K562 (cell line): ENCODE results near the gene ZMYND8. TPM values are rescaled to one million over a fixed set of nuclear protein-coding genes. Genes with fewer than 3 reads are reported as not detected.

Experiments
- ATF7 ChIP-seq: fragments of 450-650 bp; IDR thresholded peaks from 2 replicates; pipeline ENCODE4 v1.7.1; 2014; ENCODE audit warnings: mild to moderate bottlenecking, moderate library complexity
- BRCA1 ChIP-seq, 2 experiments: fragments of 450-650 bp in 1 of 2; sonication (generic) in 1 of 2; formaldehyde crosslinking in 1 of 2; IDR thresholded peaks; 2 replicates each; pipeline versions ENCODE4 v1.5.0 to v1.6.1; 2017 to 2020; ENCODE audit warnings: mild to moderate bottlenecking in 1 of 2, missing genetic modification reagents in 1 of 2
- CHD1 ChIP-seq: fragments of 200-600 bp; sonication (generic); IDR thresholded peaks from one replicate; pipeline ENCODE4 v1.6.1; 2012; ENCODE audit warnings: mild to moderate bottlenecking, moderate library complexity, low read length, inconsistent platforms
- EHMT2 ChIP-seq: fragments of 450-650 bp; IDR thresholded peaks from 2 replicates; pipeline ENCODE4 v1.6.1; 2018; ENCODE audit warnings: antibody characterized with exemption
- ETS1 ChIP-seq: conservative IDR thresholded peaks from 2 replicates; pipeline ENCODE4 v1.6.1; 2011; ENCODE audit warnings: low read depth, mild to moderate bottlenecking, low read length; ENCODE audit not compliant: control insufficient read depth
- HDGF ChIP-seq: fragments of 450-650 bp; IDR thresholded peaks from 2 replicates; pipeline ENCODE4 v1.6.1; 2016
- MYC ChIP-seq, 2 experiments: fragments of 250-450 bp in 1 of 2; sonication (Bioruptor Pico) in 1 of 2; IDR thresholded peaks; 2 replicates each; pipeline versions ENCODE4 v1.5.1 to v1.6.1; 2012 to 2021; ENCODE audit warnings: low read depth in 2 of 2, borderline replicate concordance in 1 of 2, improper control_type of control experiment in 1 of 2, low read length in 1 of 2, mild to moderate bottlenecking in 1 of 2, moderate library complexity in 1 of 2
- ZNF124 ChIP-seq: sonication (generic); formaldehyde crosslinking; IDR thresholded peaks from 2 replicates; pipeline ENCODE4 v1.8.1; 2022; ENCODE audit warnings: missing genetic modification reagents
- ZNF592 ChIP-seq: fragments of 450-650 bp; IDR thresholded peaks from 2 replicates; pipeline ENCODE4 v1.6.1; 2017; ENCODE audit warnings: antibody characterized with exemption, mild to moderate bottlenecking
- polyA plus RNA-seq, 8 experiments: library from polyadenylated mRNA; depleted of rRNA in 4 of 8; stranded (reverse) in 5 of 8; unstranded in 3 of 8; fragments of >200 nt; fragmentation: Nextera tagmentation in 2 of 8; fragmentation: Illumina TruSeq in 1 of 8; extraction: Ambion mirVana in 2 of 8; extraction: Trizol in 1 of 8; gene quantifications; 2 replicates each; pipeline versions ENCODE4 v1.2.1 to v1.2.3, GENCODE V29; 2011 to 2014; ENCODE audit warnings: inconsistent platforms in 1 of 8, missing spikeins in 1 of 8
- total RNA-seq, 7 experiments: library from RNA; depleted of rRNA in 6 of 7; stranded (reverse); fragments of >200 nt in 6 of 7; fragmentation: Illumina TruSeq in 2 of 7; extraction: Trizol in 2 of 7; gene quantifications; 2 replicates each; pipeline versions ENCODE4 v1.2.1 to v1.2.3, GENCODE V29; 2011 to 2021; ENCODE audit warnings: low replicate concordance in 1 of 7
- TF ChIP-seq, protein P1 (sequence below): sonication (generic); formaldehyde crosslinking; IDR thresholded peaks from 2 replicates; pipeline ENCODE4 v1.8.0; 2023; ENCODE audit warnings: mild to moderate bottlenecking, missing genetic modification reagents
- TF ChIP-seq, protein P2 (sequence below): fragments of 450-650 bp; IDR thresholded peaks from 2 replicates; pipeline ENCODE4 v1.6.1; 2018; ENCODE audit not compliant: partially characterized antibody
- TF ChIP-seq, protein P3 (sequence below): fragments of 250-450 bp; sonication (Bioruptor Pico); IDR thresholded peaks from 2 replicates; pipeline ENCODE4 v1.5.0; 2021

The ZMYND8 gene
- total and polyA plus RNA-seq, 9 of the 15 experiments (the other 6 are each of a cell fraction or from before 2014, with no cell fraction given), result 31.8 to 148 (median 71.9) TPM

DNA sequence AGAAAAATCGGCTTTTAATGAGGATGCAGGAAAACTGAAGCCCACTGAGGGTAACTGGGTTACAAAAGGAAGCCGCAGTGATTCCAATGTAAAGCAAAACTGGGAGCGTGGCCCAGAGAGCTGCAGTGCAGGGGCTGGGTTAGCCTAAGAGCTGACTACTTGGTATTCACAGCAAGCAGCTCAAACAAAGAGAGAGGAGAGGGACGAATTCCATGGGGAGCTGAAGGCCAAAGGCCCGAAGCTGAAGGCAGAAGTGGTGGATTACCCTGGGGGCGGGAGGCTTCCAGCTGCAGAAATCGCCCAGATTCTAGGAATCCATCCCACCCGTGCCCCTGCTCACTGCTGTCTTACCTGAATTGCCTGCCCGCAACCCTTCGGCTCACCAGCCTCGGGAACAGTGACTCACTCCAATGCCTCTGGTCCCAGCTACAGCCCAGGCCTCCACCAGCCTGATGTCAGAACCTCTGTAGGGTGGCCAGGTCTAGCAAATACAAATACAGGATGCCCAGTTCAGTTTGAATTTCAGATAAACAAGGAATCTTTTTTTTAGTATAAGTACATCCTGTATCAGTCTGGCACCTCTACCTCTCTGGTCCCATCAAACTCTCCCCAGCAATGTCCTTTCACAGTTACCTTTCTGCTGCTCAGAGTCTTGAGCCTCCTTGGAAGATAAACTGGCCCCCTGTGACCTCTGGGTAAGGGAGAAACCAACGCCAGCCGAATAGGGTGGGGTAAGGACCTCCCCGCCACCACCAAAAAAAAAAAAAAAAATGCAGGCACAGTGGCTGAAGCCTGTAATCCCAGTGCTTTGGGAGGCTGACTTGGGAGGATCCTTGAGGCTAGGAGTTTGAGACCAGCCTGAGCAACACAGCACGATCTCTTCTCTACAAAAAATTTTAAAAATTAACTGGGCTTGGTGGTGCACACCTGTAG lies 14.6 kb upstream of the ZMYND8 start (continued):
- TF ChIP-seq ETS1, result no peak
- TF ChIP-seq HDGF, result no peak
- TF ChIP-seq, protein P1, sequence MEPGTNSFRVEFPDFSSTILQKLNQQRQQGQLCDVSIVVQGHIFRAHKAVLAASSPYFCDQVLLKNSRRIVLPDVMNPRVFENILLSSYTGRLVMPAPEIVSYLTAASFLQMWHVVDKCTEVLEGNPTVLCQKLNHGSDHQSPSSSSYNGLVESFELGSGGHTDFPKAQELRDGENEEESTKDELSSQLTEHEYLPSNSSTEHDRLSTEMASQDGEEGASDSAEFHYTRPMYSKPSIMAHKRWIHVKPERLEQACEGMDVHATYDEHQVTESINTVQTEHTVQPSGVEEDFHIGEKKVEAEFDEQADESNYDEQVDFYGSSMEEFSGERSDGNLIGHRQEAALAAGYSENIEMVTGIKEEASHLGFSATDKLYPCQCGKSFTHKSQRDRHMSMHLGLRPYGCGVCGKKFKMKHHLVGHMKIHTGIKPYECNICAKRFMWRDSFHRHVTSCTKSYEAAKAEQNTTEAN, result no peak
- TF ChIP-seq ZNF592, result peak; percentile 61; the same call in 1 of the 2 replicates
- no peak for TF ChIP-seq MYC (IDR thresholded peaks at IDR 0.05; ENCODE audit: low read depth, low read length)
- TF ChIP-seq MYC (CRISPR knock-in tag; IDR thresholded peaks at IDR 0.05; ENCODE audit: borderline replicate concordance, low read depth), result no peak
- TF ChIP-seq ATF7, result no peak
- TF ChIP-seq, protein P2, sequence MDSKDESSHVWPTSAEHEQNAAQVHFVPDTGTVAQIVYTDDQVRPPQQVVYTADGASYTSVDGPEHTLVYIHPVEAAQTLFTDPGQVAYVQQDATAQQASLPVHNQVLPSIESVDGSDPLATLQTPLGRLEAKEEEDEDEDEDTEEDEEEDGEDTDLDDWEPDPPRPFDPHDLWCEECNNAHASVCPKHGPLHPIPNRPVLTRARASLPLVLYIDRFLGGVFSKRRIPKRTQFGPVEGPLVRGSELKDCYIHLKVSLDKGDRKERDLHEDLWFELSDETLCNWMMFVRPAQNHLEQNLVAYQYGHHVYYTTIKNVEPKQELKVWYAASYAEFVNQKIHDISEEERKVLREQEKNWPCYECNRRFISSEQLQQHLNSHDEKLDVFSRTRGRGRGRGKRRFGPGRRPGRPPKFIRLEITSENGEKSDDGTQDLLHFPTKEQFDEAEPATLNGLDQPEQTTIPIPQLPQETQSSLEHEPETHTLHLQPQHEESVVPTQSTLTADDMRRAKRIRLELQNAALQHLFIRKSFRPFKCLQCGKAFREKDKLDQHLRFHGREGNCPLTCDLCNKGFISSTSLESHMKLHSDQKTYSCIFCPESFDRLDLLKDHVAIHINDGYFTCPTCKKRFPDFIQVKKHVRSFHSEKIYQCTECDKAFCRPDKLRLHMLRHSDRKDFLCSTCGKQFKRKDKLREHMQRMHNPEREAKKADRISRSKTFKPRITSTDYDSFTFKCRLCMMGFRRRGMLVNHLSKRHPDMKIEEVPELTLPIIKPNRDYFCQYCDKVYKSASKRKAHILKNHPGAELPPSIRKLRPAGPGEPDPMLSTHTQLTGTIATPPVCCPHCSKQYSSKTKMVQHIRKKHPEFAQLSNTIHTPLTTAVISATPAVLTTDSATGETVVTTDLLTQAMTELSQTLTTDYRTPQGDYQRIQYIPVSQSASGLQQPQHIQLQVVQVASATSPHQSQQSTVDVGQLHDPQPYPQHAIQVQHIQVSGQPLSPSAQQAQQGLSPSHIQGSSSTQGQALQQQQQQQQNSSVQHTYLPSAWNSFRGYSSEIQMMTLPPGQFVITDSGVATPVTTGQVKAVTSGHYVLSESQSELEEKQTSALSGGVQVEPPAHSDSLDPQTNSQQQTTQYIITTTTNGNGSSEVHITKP, result peak; percentile 96
- no peak for TF ChIP-seq ZNF124 (CRISPR knock-in tag)
- no peak for TF ChIP-seq BRCA1 (IDR thresholded peaks at IDR 0.05)
- no peak for TF ChIP-seq BRCA1 (CRISPR knock-in tag; IDR thresholded peaks at IDR 0.05)
- no peak for TF ChIP-seq CHD1
- TF ChIP-seq, protein P3, sequence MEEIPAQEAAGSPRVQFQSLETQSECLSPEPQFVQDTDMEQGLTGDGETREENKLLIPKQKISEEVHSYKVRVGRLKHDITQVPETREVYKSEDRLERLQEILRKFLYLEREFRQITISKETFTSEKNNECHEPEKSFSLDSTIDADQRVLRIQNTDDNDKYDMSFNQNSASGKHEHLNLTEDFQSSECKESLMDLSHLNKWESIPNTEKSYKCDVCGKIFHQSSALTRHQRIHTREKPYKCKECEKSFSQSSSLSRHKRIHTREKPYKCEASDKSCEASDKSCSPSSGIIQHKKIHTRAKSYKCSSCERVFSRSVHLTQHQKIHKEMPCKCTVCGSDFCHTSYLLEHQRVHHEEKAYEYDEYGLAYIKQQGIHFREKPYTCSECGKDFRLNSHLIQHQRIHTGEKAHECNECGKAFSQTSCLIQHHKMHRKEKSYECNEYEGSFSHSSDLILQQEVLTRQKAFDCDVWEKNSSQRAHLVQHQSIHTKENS, result no peak
- TF ChIP-seq EHMT2, result no peak
